Renal pelvis (tissue), 4 donors: Measurements from ENCODE around the gene KCNQ5. TPM values are rescaled to one million over a fixed set of nuclear protein-coding genes. Genes with fewer than 3 reads are reported as not detected.

Experiments used
- DNase-seq: peaks from one replicate; pipeline ENCODE4 v3.0.0-alpha.2; 2013
- polyA plus RNA-seq, 3 donors: library from polyadenylated mRNA; unstranded; fragments of 120-200 nt; gene quantifications; one replicate each; pipeline ENCODE4 v1.2.1, GENCODE V29; 2013; ENCODE audit not compliant: insufficient read length in 3 of 3

The KCNQ5 gene
- polyA plus RNA-seq, 3 donors = 0.21 to 0.34 (median 0.31) TPM

DNA sequence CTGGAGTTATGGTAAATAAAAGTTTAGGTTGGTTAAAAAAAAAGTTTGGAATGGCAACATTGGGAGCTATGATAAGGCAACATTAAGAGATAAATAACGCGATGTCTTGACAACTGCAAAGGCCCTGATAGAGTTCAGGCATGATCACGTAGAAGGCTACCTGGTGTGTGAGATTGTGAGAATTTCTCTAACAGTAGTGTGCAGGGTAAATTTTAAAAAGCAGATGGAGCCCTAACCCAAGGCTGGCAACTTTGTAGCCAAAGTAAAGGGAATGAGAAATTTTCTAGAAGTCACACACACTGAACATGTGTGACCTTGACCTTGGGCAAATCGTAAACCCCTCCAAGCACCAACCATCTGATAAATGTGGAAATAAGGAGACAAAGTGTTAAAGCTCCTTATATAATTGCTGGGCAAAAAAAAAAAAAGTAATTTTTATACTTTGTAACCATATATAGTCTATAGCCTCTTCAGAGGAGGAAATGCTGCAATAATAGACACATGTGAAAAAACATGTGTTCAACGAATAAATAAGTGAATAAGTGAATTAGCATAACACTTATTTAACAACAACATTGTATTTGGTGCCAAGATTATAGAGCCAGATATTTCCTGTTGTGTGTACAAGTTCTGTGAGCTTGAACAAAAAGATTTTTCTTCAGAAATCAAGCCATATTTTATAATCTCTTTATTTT lies 18.2 kb downstream of the KCNQ5 start:
- no peak for DNase-seq

DNA sequence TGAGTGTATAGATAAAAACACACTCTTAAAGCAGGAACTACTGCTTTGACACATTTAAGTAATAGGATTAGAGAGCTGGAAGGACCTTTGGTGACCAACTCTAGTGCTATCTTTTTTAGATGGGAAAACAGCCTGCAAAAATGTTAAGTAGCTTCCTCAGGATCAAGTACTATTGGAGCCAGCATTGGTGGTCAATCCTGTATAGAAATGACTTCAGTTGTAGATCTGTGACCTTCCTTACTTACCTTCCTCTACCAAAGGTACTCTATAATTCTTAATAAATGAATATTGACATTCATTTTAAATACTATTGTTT lies 18.7 kb downstream of the KCNQ5 start:
- DNase-seq = no peak

DNA sequence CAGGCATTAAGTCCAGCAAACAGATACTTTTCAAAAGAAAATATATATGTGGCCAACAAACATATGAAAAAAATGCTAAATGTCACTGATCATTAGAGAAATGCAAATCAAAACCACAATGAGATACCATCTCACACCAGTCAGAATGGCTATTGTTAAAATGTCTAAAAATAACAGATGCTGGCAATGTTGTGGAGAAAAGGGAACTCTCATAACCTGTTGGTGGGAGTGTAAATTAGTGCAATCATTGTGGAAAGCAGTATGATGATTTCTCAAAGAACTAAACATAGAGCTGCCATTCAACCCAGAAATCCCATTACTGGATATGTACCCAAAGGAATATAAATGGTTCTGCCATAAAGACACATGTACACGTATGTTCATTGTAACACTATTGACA lies 20.6 kb downstream of the KCNQ5 start:
- no peak for DNase-seq

DNA sequence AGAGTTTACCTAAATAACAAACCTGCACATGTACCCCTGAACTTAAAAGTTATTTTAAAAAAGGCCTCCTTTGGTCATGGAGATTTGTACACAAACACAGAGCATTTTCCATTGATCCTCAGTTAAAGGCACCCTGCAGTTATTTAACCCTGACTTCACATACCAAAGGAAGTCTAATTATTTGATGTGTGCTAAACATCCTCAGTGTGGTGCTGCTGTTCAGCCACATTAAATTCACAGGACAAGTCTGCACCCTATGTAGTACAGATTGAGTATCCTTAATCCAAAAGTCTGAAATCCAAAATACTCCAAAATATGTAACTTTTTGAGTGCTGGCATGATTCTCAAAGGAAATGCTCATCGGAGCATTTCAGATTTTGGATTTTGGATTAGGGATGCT lies 21.4 kb downstream of the KCNQ5 start:
- no peak for DNase-seq

DNA sequence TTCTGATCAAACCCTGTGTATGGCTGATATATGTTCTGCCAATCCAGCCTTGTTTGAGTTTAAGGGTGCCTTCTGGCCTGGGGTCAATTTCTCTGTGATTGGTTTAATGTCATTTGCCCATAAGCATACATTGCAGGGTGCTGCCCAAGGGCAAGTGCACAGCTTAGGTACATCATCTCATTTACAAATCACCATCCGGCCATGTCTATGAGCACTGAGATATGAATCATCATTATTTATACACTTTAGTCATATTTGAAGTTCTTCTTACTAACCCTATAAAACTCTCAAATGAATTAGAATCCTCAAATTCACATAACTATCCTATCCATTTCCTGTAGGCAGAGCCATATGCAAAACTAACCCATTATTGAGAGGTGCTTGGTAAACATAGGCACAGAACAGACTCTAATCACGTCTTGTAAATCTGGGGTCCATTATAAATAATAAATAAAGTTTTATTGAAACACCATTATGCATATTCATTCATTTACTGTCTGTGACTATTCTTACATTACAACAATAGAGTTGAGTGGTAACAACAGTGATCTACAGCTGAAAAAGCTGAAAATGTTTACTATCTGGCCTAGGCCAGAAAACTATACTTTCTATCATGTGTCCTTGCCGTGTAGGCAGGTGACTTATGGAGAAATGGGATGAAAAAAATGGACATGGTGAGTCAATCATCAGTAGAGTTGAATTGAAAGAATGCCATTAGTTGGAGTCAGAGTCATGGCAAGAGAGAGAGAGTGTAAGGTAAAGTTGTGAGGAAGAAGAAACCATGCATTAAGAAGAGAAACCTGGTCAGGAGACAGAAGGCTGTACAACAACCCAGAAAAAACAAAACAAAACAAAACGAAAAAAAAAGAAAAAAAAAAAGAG lies 25.0 kb downstream of the KCNQ5 start:
- DNase-seq = no peak

DNA sequence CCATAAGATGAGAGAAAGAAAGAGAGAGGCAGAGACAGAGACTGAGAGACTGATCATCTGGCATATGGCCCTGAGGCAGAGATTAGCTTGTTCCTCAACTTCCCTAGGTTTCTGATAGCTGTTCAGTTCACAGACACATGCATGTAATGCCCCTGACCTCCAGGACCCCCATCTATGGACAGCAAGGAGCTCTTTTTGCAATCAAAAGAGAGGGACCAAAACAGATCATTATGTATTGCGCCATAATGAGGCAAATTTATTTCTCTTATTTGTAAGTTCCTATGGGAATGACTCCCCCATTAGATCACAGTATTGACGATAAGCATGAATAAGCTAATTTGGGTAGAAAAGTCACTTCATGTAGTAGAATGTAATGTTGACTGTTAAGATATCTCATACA lies 25.6 kb downstream of the KCNQ5 start:
- no peak for DNase-seq

DNA sequence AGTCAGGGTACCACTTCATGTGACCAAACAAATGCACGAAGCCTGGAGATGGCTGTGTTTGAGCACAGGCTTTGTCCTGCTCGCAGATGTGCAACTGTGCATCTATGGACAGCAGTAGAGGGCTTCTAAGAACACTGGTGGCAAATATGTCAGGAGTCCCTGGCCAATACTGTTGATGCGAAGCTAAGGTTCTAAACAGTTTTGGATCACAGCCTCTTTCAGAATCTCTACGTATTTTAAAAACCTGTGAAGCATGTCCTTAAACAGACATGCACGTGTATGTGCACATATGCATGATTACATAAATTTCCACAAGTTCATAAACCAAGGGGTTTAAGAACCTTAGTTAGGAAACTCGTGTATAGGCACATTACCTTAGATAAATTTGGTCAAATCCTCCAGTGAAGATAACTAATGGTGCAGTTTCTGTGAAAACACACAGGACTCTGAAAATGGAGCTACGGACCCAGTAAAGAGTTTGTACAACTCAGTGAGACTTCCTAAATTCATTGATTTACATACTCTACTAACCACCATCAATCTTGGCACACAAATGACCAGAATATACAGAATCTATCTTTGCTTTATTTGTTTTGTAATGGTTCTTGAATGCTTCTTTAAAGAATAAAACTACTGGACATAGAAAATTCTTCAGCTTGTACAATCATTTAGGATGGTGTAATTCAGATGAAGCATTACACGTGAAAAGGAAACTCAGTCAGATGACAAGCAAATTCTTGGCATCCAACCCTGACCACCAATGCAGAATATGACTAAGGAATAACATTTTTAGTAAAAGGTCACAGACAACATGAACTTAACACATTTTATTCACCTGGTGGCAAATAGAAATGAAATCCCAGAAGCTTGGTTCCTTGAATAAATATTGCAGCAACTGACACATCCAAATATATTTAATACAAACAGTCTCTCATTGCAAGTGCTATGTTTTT lies 27.4 kb downstream of the KCNQ5 start:
- DNase-seq = no peak

DNA sequence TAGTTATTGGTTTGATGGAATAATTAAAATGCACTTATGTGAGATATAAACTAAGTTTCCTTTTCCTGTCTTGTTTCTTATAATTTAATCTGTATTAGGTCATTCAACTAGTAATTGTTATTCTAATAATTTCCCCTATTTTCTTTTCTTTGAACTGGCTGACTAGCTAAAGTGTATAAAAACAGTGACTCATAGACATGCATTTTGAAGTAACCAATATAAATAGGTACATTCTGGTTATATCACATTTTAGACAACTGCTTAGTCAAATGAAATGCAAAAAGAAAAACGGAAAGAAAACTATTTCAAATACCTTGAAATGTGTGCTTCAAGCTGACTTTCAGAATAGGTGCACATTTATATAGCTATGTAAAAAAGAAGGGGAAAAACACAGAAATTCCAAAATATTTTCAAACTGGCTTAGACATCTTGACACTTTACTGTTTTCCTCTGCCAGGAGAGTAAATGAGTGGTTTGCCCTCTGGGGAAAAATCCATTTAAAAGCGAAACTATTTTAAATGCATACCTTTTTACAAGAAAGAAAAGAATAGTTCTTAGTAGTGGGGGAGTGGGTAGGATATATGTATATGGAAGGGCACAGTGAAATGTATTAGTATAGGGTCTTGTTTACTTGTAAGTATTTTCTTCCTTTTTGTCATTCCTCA lies 28.3 kb downstream of the KCNQ5 start:
- no peak for DNase-seq

DNA sequence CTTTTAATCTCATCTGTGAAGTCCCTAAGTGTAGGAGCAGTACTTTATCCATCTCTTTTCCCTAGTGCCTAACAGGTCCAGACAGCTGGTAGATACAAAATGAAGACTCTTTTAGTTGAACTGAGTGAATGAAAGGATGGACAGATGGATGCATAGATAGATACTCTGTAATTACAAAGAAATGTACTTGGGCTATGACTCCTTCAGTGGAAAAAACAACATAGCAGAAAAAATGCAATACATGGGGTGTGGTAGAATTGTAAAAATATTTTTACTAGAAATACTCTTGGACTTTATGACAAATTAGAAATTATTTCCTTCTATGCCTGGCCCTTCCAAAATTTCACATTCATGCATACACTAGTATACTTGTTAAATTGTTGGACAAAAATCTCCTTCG lies 29.3 kb downstream of the KCNQ5 start:
- DNase-seq = no peak

DNA sequence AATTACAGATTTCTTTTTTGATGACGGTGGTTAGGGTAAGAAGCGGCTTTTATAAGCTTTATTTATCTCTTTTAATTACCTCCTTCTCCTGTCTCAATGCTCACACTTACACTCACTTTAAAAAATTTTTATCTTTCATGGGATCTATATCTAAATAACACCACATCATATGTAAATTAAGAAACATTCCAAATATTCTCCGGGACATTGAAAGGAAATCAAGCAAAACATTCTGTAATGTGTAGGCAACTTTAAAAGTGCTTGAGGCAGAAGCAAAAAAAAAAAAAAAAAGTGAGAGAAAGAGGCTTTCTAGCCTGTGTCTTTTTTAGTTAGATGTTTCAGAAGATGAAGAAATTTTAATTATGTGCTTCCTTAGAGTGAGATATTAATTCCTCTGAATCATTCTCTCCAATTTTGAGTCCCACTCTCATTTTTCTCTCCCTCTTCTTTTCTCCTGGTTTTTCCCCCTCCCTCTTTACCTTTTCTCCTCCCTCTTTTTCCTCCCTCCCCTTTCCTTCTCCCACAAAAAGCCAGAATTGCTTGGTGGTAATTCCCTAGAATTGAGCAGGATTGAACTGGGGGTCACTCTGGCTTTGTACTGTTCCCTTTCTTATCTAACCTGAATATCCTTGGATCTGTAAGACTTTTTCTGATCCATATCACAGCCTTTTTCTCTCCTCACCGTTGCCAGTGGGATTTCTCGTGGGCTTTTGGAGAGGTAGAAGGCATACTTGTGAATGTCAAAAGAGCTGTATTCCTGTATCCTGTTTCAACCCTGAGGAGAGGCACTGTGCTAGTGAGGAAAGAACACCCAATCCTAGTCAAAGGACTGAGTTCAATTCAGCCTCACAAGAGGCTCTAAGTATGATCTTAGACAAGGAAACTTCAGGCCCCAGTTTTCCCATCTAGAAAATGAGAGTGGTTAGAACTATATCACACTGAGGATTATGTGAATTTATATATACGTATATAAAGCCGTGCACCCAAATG lies 30.4 kb downstream of the KCNQ5 start:
- no peak for DNase-seq

DNA sequence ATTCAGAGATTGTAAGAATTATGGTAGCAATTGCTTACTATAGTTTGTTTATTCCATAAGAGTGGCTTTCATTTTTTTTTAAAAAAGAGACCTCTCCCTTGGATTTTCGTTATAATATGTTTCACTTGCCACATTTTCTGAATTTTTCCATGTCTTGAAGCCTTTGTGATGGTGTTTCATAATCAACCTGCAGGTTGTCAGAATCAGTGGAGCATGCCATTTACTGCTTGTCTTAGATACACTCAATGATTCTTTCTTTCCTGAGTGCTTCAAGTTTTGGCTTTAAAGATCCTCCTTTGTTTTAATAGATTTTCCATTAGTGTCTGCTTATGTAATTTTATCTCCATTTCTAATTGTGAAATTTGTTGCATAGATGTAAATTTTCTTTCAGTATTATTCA lies 31.2 kb downstream of the KCNQ5 start:
- no peak for DNase-seq

DNA sequence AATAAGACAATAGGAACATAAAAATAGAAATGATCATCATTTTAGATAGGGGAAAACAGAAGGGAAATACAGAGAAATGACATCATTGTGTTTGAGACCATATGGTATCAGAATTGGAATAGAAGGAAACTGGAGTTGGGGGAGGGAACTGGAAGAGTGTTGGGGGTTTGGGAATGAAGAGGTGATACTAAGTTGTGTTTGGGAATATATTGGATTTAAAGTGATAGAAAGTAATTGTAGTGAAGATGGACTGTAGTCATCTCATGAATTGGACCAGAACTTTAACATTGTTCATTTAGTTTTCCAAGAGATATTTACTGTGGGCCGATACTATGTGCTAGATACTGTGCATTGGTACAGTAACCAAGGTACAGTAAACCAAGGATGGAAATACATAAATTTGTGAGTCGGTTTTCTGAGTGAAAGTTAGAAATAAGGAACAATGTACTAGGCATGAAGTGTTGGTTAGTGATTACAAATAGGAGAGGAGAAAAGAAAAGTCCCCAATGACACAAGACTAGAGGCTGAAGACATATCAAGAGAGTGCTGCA lies 32.3 kb downstream of the KCNQ5 start:
- no peak for DNase-seq

DNA sequence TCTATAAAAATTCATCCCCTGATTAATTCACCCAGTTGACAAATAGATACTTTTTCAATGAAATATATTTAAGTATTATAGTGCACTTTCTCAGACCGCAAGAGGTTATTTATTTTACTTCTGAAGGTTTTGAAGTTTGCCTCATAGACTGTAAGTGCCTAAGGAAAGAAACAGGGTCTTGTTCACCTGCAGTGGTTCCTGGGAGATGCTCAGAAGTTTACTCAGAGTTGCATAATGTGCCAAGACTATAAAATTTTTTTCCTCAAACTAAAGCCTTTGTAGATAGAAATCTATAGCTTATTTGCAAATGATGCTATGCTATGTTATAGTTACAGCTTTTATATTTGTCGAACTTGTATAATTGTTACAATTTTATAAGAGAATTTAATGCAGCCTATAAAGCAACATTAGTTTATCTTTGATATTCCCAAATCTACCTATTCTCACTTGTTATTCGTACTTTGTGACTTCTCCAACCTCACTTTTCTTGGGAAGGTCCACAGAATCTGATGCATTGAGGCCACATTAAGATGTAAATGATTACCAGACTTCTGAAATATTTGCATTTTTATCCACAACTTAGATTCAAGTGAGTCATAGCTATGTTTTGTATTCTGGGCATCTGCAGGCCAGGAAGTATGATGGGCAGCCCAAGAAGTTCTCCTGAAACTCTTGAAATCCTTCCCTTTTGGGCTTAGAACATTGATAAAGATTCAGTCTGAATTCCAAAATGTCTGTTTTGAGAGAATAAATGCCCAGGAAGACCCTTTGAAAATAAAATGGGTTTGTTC lies 35.7 kb downstream of the KCNQ5 start:
- DNase-seq = no peak

DNA sequence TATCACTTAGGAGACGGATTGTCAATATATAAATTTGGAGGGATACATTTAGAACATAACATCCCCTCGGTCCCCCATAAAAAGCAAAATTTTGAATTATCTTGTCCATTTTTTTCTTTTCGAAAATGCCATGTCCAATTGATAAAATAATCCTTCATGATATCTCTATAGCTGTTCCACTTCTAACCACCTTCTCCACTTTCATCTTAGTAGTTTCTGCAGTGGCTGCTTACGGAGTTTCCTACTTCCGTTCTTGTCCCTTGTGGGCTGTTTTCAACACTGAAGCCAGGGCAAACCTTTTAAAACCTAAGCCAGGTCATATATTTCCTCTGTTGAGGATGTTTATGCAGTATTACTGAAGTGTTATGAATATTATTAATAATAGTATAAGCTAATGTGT lies 37.9 kb downstream of the KCNQ5 start:
- DNase-seq = no peak

DNA sequence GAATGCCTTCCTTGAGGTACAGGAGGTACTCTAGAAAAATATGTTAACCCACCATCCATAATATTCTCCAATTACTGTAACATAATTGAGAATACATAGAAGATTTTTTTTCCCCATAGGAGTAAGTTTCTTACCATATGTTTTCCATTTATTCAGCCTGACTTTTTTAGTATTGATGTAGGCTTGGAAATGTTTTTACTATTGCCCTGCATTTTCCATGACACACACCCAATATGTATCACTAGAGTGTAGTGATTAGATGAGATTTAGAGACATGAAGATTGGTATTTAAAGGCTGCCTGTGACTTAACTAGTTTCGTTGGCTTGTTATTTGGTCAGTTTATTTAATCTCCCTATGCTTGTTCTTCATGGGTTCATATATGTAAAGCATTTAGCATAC lies 39.5 kb downstream of the KCNQ5 start:
- DNase-seq = no peak

DNA sequence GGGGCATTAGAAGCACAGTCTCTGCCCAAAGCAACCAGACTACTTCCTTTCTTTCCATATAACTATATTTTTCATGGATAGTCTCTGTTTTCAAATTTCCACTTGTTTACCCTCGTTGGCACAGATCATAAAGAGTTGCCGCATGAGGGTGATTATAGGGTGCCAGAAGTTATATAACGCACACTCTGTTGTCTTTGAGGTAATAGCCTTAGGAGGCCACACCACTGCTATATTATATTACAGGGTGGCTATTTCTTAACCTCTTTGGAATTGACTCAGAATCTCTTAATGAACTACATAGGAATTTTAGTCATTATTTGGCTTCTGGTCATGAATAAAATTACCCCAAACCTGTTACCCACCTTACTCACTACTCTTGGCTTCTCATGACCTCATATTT lies 43.7 kb downstream of the KCNQ5 start:
- no peak for DNase-seq

DNA sequence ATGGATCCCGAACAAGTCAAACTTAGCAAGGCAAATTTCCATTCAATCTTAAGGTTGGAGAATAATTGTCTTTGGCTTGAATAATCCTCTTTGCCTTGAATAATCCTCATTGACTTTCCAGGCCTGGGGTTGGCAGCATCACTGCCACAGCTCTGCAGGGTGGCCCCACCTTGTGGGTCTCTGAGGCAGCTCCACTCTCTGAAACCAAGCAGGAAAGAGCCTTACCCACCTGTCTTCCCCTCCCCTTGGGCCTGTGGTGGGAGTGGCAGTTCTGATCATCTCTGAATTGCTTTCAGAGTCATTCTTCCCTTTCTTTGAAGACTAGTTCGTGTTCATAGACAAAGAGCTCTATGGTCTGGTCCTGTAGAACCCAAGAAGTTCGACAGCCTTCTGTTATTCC lies 47.5 kb downstream of the KCNQ5 start:
- DNase-seq = no peak

DNA sequence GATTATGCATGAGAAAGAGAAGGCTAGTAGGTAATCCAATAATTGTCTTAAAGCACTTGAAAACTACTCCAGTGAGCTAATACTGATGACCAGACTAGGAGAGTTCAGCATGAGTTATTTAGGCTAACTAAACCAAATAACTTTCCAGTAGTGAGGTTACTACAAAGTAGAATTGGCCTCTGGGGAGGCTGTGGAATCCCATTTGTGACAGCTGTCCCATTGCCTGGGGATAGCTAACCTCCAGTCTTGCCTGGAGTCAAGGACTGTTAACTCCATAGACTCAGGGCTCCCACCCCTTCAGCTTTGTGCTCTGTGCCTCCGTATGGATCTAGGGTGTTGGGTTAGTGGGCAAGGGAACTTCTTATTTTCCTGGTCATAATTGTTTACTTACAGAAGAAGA lies 51.0 kb downstream of the KCNQ5 start:
- no peak for DNase-seq

DNA sequence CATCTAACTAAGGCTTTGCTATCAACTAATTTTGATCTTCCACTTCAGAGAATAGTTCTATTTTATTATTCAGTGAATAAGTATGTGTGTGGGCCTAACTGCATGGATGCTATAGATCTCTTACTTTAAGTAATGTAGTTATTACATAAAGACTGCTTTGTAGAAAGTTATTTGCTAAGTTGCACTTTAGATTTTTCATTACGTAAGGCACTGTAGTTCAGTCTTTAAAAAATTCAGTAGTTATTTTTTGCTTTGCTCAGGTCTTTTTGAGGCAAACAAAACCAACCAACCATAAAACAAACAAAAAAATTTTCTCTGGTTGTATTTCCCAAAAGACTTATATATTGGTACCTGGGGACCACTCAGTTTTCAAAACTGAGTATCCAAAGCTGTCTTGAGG lies 53.0 kb downstream of the KCNQ5 start:
- no peak for DNase-seq

DNA sequence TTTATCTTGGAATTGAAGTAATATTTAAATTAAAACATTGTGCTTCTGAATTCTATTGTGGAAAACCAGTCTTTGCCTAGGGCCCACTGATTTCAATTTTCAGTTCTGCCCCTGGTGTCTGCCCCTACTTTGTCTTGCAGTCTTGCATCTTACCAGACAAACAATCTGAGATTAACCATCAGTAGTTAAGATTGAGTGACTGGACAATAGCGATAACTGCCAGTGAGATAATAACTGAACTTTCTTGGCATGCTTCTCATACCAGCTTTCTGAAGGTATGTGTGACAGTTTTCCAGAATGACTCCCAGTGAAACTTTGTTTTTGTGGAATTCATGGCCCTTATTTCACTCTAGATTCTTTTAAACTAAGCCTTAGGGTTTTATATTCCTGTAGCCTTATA lies 53.5 kb downstream of the KCNQ5 start:
- no peak for DNase-seq
